Nephron (organoid): ENCODE data around the gene ZNF211.

Source experiments
- H3K27ac Mint-ChIP-seq, 3 experiments: 2 replicates each; pipeline ENCODE4 v1.8.0; 2020; ENCODE audit warnings: mixed read lengths in 3 of 3, mild to moderate bottlenecking in 2 of 3, moderate library complexity in 1 of 3
- H3K27me3 Mint-ChIP-seq: 2 replicates; pipeline ENCODE4 v1.8.0; 2021; ENCODE audit warnings: low read depth, mild to moderate bottlenecking, moderate library complexity, mixed read lengths
- H3K36me3 Mint-ChIP-seq: 2 replicates; pipeline ENCODE4 v1.8.0; 2020; ENCODE audit warnings: low read depth, mixed read lengths
- H3K4me1 Mint-ChIP-seq: 2 replicates; pipeline ENCODE4 v1.8.0; 2020; ENCODE audit warnings: mixed read lengths
- H3K4me3 Mint-ChIP-seq, 3 experiments: 2 replicates each; pipeline ENCODE4 v1.8.0; 2020; ENCODE audit warnings: mild to moderate bottlenecking in 3 of 3, mixed read lengths in 3 of 3, moderate library complexity in 2 of 3
- H3K9me3 Mint-ChIP-seq: 2 replicates; pipeline ENCODE4 v1.8.0; 2020; ENCODE audit warnings: mixed read lengths
- TF ChIP-seq, protein P1 (sequence below), 3 experiments: fragments of 200-600 bp; sonication (generic); IDR thresholded peaks; one replicate each; pipeline ENCODE4 v1.5.0; 2021; ENCODE audit warnings: antibody characterized with exemption in 3 of 3; ENCODE audit not compliant: unreplicated experiment in 3 of 3

ZNF211 gene

DNA sequence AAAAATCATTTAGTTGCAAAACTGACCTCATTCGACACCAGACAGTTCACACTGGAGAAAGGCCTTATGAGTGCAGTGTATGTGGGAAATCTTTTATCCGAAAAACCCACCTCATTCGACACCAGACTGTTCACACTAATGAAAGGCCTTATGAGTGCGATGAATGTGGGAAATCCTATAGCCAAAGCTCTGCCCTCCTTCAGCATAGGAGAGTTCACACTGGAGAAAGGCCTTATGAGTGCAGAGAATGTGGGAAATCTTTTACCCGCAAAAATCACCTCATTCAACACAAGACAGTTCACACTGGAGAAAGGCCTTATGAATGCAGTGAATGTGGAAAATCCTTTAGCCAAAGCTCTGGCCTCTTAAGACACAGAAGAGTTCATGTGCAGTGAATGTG lies 26.0 kb upstream of the ZNF211 start:
- H3K27ac Mint-ChIP-seq, result no peak overlapping the region
- no peaks in the 10 kb centered on the region for H3K27me3 Mint-ChIP-seq
- peaks cover 77% of the 10 kb centered on the region for H3K9me3 Mint-ChIP-seq
- H3K4me3 Mint-ChIP-seq, result no peak overlapping the region
- H3K4me1 Mint-ChIP-seq, result no peaks in the 10 kb centered on the region
- peaks cover 88% of the 10 kb centered on the region for H3K36me3 Mint-ChIP-seq
- TF ChIP-seq, protein P1, sequence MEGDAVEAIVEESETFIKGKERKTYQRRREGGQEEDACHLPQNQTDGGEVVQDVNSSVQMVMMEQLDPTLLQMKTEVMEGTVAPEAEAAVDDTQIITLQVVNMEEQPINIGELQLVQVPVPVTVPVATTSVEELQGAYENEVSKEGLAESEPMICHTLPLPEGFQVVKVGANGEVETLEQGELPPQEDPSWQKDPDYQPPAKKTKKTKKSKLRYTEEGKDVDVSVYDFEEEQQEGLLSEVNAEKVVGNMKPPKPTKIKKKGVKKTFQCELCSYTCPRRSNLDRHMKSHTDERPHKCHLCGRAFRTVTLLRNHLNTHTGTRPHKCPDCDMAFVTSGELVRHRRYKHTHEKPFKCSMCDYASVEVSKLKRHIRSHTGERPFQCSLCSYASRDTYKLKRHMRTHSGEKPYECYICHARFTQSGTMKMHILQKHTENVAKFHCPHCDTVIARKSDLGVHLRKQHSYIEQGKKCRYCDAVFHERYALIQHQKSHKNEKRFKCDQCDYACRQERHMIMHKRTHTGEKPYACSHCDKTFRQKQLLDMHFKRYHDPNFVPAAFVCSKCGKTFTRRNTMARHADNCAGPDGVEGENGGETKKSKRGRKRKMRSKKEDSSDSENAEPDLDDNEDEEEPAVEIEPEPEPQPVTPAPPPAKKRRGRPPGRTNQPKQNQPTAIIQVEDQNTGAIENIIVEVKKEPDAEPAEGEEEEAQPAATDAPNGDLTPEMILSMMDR (IDR thresholded peaks at IDR 0.05; ENCODE audit: unreplicated experiment in 3 of 3), result no peak

- Mint-ChIP-seq H3K27me3 (no peaks in the 10 kb centered on the region), H3K4me3 (peak overlapping the region in 1 of 3 experiments; percentile 38), H3K27ac (no peak overlapping the region), H3K36me3 (peaks cover 87% of the 10 kb centered on the region), H3K4me1 (peaks cover 14% of the 10 kb centered on the region), H3K9me3 (peaks cover 77% of the 10 kb centered on the region)
- TF ChIP-seq, protein P1 (IDR thresholded peaks at IDR 0.05; ENCODE audit: unreplicated experiment in 3 of 3), result no peak
Measured at GRCh38 chr19:57611113-57611512, 21.9 kb upstream of the ZNF211 start.

DNA sequence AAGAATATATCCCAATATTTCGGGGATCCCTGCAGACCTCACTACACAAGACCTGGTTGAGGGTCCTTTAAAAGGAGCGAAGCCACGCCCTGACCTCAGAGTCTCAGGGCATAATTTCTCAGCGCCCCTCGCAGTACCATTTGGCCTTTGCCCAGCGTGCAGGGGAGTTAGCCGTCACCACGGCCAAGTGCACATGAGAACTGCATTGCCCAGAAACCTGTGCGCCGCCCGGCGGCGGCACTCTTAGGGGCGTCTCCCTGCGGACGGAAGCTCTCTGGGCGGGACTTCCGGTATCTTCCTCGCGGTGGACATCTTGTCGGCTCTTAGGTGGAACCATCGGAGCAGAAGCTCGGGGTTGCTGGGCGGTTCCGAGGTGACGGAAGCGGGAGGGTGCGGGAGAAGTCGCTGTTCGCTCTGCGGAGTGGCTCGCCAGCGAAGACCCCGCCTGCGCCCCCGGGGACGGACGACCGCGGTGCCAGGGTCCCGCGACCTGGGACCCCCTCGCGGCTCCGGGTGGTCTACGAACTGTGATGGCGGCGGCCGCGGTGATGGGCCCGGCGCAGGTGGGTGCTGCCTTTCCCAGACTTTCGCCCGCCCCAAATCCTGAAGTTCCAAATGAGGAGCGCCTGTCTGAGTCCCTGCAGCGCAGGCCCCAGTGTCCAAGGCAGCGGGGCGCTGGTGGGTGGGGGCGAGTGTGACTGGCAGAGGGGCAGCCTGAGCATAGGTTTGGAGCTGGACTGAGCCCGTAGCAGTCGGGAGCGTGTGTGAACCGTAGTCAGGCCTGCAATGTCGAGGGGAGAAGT lies 18.8 kb upstream of the ZNF211 start, which contains the start of gene ZNF134:
TSS of gene ZNF134 (plus strand) at position 302 of the 803 bp plus-strand sequence. CDS start 5,227 bp downstream, outside the sequence.
- Mint-ChIP-seq H3K36me3 (peaks cover 87% of the 10 kb centered on the region), H3K4me1 (peaks cover 14% of the 10 kb centered on the region), H3K27ac (peak within 1 kb of the TSS; percentile 60 to 92 (median 78)), H3K27me3 (peaks cover 4% of the 10 kb centered on the region), H3K4me3 (peak within 1 kb of the TSS; percentile 93 to 100 (median 94)), H3K9me3 (peaks cover 83% of the 10 kb centered on the region)
- TF ChIP-seq, protein P1 (IDR thresholded peaks at IDR 0.05; ENCODE audit: unreplicated experiment in 3 of 3), result peak in 1 of 3 experiments; percentile 8

DNA sequence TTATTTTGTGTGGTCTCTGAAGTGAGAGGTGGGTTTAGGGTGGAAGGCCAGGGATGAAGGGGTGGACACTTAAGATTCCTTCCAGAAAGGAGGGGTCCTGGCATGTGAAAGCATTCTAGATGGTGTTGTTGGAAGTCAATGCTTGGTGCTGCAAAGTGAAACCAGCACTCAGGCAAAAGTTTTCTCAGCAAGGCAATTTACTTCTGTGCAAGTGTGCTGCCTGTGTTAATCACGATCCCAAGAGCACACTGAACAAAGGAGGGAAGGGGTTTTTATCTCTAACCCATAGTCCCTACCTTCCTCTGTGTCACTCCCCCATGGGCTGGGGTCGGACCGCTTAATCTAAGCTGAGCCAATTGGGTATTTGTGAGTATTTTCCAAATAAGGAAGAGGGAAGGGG lies 17.6 kb upstream of the ZNF211 start:
- peak overlapping the region; percentile 60 to 92 (median 78) for H3K27ac Mint-ChIP-seq
- H3K4me1 Mint-ChIP-seq, result peaks cover 14% of the 10 kb centered on the region
- peaks cover 94% of the 10 kb centered on the region for H3K36me3 Mint-ChIP-seq
- H3K9me3 Mint-ChIP-seq, result peaks cover 90% of the 10 kb centered on the region
- H3K27me3 Mint-ChIP-seq, result peaks cover 4% of the 10 kb centered on the region
- TF ChIP-seq, protein P1 (IDR thresholded peaks at IDR 0.05; ENCODE audit: unreplicated experiment in 3 of 3), result no peak
- H3K4me3 Mint-ChIP-seq, result peak overlapping the region; percentile 93 to 100 (median 94)

GRCh38 chr19:57620673-57621348 lies 12.2 kb upstream of the ZNF211 start:
- Mint-ChIP-seq H3K36me3 (peaks cover 100% of the 10 kb centered on the region), H3K4me1 (no peaks in the 10 kb centered on the region), H3K9me3 (peaks cover 97% of the 10 kb centered on the region), H3K27ac (no peak overlapping the region), H3K27me3 (peaks cover 4% of the 10 kb centered on the region), H3K4me3 (no peak overlapping the region)
- TF ChIP-seq, protein P1 (IDR thresholded peaks at IDR 0.05; ENCODE audit: unreplicated experiment in 3 of 3), result no peak
